Activated CD8-positive, alpha-beta memory T cell treated with anti-CD3 and anti-CD28 coated beads for 1 hour (primary cell): ENCODE results near the gene ASNSD1.

ENCODE experiments used
- DNase-seq, 2 donors: peaks; one replicate each; pipeline ENCODE4 v3.0.0-alpha.2; 2020; ENCODE audit warnings: low read depth in 1 of 2; ENCODE audit errors: extremely low read depth in 1 of 2

Gene ASNSD1

GRCh38 chr2:189661148-189661956 is at the start of gene ASNSD1:
Gene ASNSD1 (plus strand): TSS chr2:189661459. CDS start chr2:189666133, 4,674 bp downstream.
- peak; percentile 97 to 98 for DNase-seq

GRCh38 chr2:189613077-189613636 is 48.1 kb upstream of the ASNSD1 start:
- no peak for DNase-seq

GRCh38 chr2:189613650-189614420 is 47.4 kb upstream of the ASNSD1 start:
- DNase-seq, result no peak

GRCh38 chr2:189614585-189614984 is 46.7 kb upstream of the ASNSD1 start:
- no peak for DNase-seq

GRCh38 chr2:189618197-189618596 is 43.1 kb upstream of the ASNSD1 start:
- no peak for DNase-seq

GRCh38 chr2:189621781-189622180 is 39.5 kb upstream of the ASNSD1 start:
- no peak for DNase-seq

GRCh38 chr2:189623049-189623448 is 38.2 kb upstream of the ASNSD1 start:
- DNase-seq, result no peak

- DNase-seq, result no peak
Measured at GRCh38 chr2:189624648-189625355, 36.5 kb upstream of the ASNSD1 start.

GRCh38 chr2:189625636-189626035 is 35.6 kb upstream of the ASNSD1 start:
- DNase-seq, result no peak

GRCh38 chr2:189627789-189628188 is 33.5 kb upstream of the ASNSD1 start:
- no peak for DNase-seq

GRCh38 chr2:189628817-189629530 is 32.3 kb upstream of the ASNSD1 start:
- no peak for DNase-seq

GRCh38 chr2:189629531-189630453 is 31.5 kb upstream of the ASNSD1 start:
- DNase-seq, result no peak

- DNase-seq, result no peak
Measured at GRCh38 chr2:189631849-189632248, 29.4 kb upstream of the ASNSD1 start.

GRCh38 chr2:189633392-189633811 is 27.9 kb upstream of the ASNSD1 start:
- DNase-seq, result no peak

- no peak for DNase-seq
Measured at GRCh38 chr2:189635353-189635752, 25.9 kb upstream of the ASNSD1 start.

GRCh38 chr2:189638301-189639006 is 22.8 kb upstream of the ASNSD1 start:
- no peak for DNase-seq

- no peak for DNase-seq
Measured at GRCh38 chr2:189639007-189639609, 22.2 kb upstream of the ASNSD1 start.

- DNase-seq, result no peak
Measured at GRCh38 chr2:189641002-189641401, 20.3 kb upstream of the ASNSD1 start.
